Osteocyte (in vitro differentiated cells): Measurements from ENCODE around the gene SERPINE3. TPM values are rescaled to one million over a fixed set of nuclear protein-coding genes. Genes with fewer than 3 reads are reported as not detected.

ENCODE experiments used
- DNase-seq: peaks from one replicate; pipeline ENCODE4 v3.0.0; 2021; ENCODE audit warnings: mixed read lengths; ENCODE audit not compliant: unreplicated experiment; ENCODE audit errors: extremely low spot score
- H3K27ac Mint-ChIP-seq: one replicate; pipeline ENCODE4 v1.8.0; 2021; ENCODE audit warnings: mild to moderate bottlenecking, mixed read lengths; ENCODE audit not compliant: unreplicated experiment
- H3K27me3 Mint-ChIP-seq: one replicate; pipeline ENCODE4 v1.8.0; 2021; ENCODE audit warnings: mixed read lengths; ENCODE audit not compliant: unreplicated experiment
- H3K36me3 Mint-ChIP-seq: one replicate; pipeline ENCODE4 v1.8.0; 2021; ENCODE audit warnings: mixed read lengths; ENCODE audit not compliant: unreplicated experiment
- H3K4me1 Mint-ChIP-seq: one replicate; pipeline ENCODE4 v1.8.0; 2021; ENCODE audit warnings: mixed read lengths; ENCODE audit not compliant: unreplicated experiment
- H3K4me3 Mint-ChIP-seq: one replicate; pipeline ENCODE4 v1.8.0; 2021; ENCODE audit warnings: mild to moderate bottlenecking, moderate library complexity, mixed read lengths; ENCODE audit not compliant: unreplicated experiment
- H3K9me3 Mint-ChIP-seq: one replicate; pipeline ENCODE4 v1.8.0; 2021; ENCODE audit warnings: mixed read lengths; ENCODE audit not compliant: unreplicated experiment
- CTCF ChIP-seq: fragments of 200-600 bp; sonication (generic); IDR thresholded peaks from 2 replicates; pipeline ENCODE4 v1.5.0; 2021; ENCODE audit warnings: antibody characterized with exemption, mild to moderate bottlenecking, moderate library complexity
- microRNA-seq: library from miRNA; unstranded; fragments of <30 nt; microRNA quantifications from one replicate; pipeline ENCODE4 v1.1.0, GENCODE V29; 2020; ENCODE audit not compliant: unreplicated experiment
- total RNA-seq: library from RNA; stranded (reverse); gene quantifications from 2 replicates; pipeline ENCODE4 v1.2.1, GENCODE V29; 2021

The SERPINE3 gene
- total RNA-seq, 1 donor from 2014 or later = not detected

- peaks cover 4% of the 10 kb centered on the region for H3K9me3 Mint-ChIP-seq
- TF ChIP-seq CTCF = no peak
- no peaks in the 10 kb centered on the region for H3K27me3 Mint-ChIP-seq
- no peak overlapping the region for H3K4me3 Mint-ChIP-seq
- peaks cover 27% of the 10 kb centered on the region for H3K36me3 Mint-ChIP-seq
- no peak for DNase-seq
- H3K27ac Mint-ChIP-seq = peak overlapping the region; percentile 64
- H3K4me1 Mint-ChIP-seq = peaks cover 24% of the 10 kb centered on the region
These were observed 57.9 kb downstream of the SERPINE3 start for GRCh38 chr13:51397262-51397941.

GRCh38 chr13:51405176-51405575, 65.7 kb downstream of the SERPINE3 start:
- no peak overlapping the region for H3K4me3 Mint-ChIP-seq
- TF ChIP-seq CTCF = no peak
- H3K27ac Mint-ChIP-seq = no peak overlapping the region
- DNase-seq = no peak
- H3K27me3 Mint-ChIP-seq = no peaks in the 10 kb centered on the region
- H3K4me1 Mint-ChIP-seq = peaks cover 4% of the 10 kb centered on the region
- peaks cover 3% of the 10 kb centered on the region for H3K9me3 Mint-ChIP-seq
- peaks cover 21% of the 10 kb centered on the region for H3K36me3 Mint-ChIP-seq

GRCh38 chr13:51412431-51412830, 72.9 kb downstream of the SERPINE3 start:
- TF ChIP-seq CTCF = no peak

More at GRCh38 chr13:51412431-51412830, 72.9 kb downstream of the SERPINE3 start:
- Mint-ChIP-seq H3K27ac (no peak overlapping the region), H3K4me3 (no peak overlapping the region), H3K27me3 (no peaks in the 10 kb centered on the region), H3K4me1 (peaks cover 5% of the 10 kb centered on the region), H3K36me3 (peaks cover 31% of the 10 kb centered on the region), H3K9me3 (peaks cover 5% of the 10 kb centered on the region)
- DNase-seq = no peak

Small RNA genes within 50 kb of the gene (microRNA-seq; reads per million reads assigned to microRNA genes)
- gene MIR5693 = not detected

Other genes starting within 250 kb of the SERPINE3 start
- not detected in 2 replicates for gene C13orf42, start 228.4 kb upstream of the SERPINE3 start, total RNA-seq
- 1.8 TPM in 2 replicates for gene FAM124A, start 117.3 kb upstream of the SERPINE3 start, total RNA-seq
- gene INTS6, start 113.3 kb downstream of the SERPINE3 start, total RNA-seq = 36.4 and 39.4 TPM in 2 replicates
- gene WDFY2, start 244.8 kb downstream of the SERPINE3 start, total RNA-seq = 18.6 and 20.7 TPM in 2 replicates